Muscle of back (tissue), 11 donors: ENCODE data around the gene PLCE1. TPM values are rescaled to one million over a fixed set of nuclear protein-coding genes. Genes with fewer than 3 reads are reported as not detected.

Experiments
- DNase-seq, 3 donors: peaks; one replicate each; pipeline versions ENCODE4 v3.0.0 to v3.0.0-alpha.2; 2013
- polyA plus RNA-seq, 10 donors: library from polyadenylated mRNA; unstranded; fragments of 120-200 nt; gene quantifications; one replicate each; pipeline ENCODE4 v1.2.1, GENCODE V29; 2013; ENCODE audit not compliant: insufficient read length in 10 of 10

PLCE1 gene
- polyA plus RNA-seq, 10 donors: 24.5 to 57.7 (median 40.8) TPM

- no peak for DNase-seq
Observed at GRCh38 chr10:93992400-93993030, 1.2 kb upstream of the PLCE1 start.

GRCh38 chr10:93993414-93993781 is 333 bp upstream of the PLCE1 start:
- no peak for DNase-seq

GRCh38 chr10:93994438-93994801 is 689 bp downstream of the PLCE1 start:
- DNase-seq: peak in 2 of 3 donors; percentile 24 to 72

GRCh38 chr10:93995182-93995581 is 1.5 kb downstream of the PLCE1 start:
- no peak for DNase-seq

- peak in 1 of 3 donors; percentile 14 for DNase-seq
Observed at GRCh38 chr10:93995598-93996271, 2.0 kb downstream of the PLCE1 start.

GRCh38 chr10:93996551-93996950 is 2.8 kb downstream of the PLCE1 start:
- no peak for DNase-seq

- no peak for DNase-seq
Observed at GRCh38 chr10:93997546-93997945, 3.8 kb downstream of the PLCE1 start.

GRCh38 chr10:93999401-93999851 is 5.7 kb downstream of the PLCE1 start:
- DNase-seq: peak in 2 of 3 donors; percentile 61 to 70

- DNase-seq: no peak
Observed at GRCh38 chr10:94000638-94001415, 7.1 kb downstream of the PLCE1 start.

GRCh38 chr10:94001416-94001810 is 7.7 kb downstream of the PLCE1 start:
- peak in 2 of 3 donors; percentile 15 to 43 for DNase-seq

GRCh38 chr10:94002156-94002555 is 8.4 kb downstream of the PLCE1 start:
- DNase-seq: peak; percentile 61 to 77 (median 76)

- no peak for DNase-seq
Observed at GRCh38 chr10:94003488-94003887, 9.8 kb downstream of the PLCE1 start.

GRCh38 chr10:94005050-94005449 is 11.3 kb downstream of the PLCE1 start:
- no peak for DNase-seq

- DNase-seq: peak; percentile 47 to 74 (median 71)
Observed at GRCh38 chr10:94006591-94007550, 13.1 kb downstream of the PLCE1 start.

- no peak for DNase-seq
Observed at GRCh38 chr10:94008526-94008925, 14.8 kb downstream of the PLCE1 start.

- DNase-seq: no peak
Observed at GRCh38 chr10:94010116-94010515, 16.4 kb downstream of the PLCE1 start.

GRCh38 chr10:94010886-94011285 is 17.2 kb downstream of the PLCE1 start:
- no peak for DNase-seq

- no peak for DNase-seq
Observed at GRCh38 chr10:94011296-94011695, 17.6 kb downstream of the PLCE1 start.

GRCh38 chr10:94012834-94013233 is 19.1 kb downstream of the PLCE1 start:
- no peak for DNase-seq

GRCh38 chr10:94013331-94013760 is 19.6 kb downstream of the PLCE1 start:
- no peak for DNase-seq

- no peak for DNase-seq
Observed at GRCh38 chr10:94014304-94014703, 20.6 kb downstream of the PLCE1 start.
